ENCODE measurements around the gene ATXN10. TPM values are rescaled to one million over a fixed set of nuclear protein-coding genes. Genes with fewer than 3 reads are reported as not detected.

The ATXN10 gene
- total and polyA plus RNA-seq, 2 donors (not counting 1 experiment from before 2014, with no cell fraction given) = 52.3 to 95.5 TPM

DNA sequence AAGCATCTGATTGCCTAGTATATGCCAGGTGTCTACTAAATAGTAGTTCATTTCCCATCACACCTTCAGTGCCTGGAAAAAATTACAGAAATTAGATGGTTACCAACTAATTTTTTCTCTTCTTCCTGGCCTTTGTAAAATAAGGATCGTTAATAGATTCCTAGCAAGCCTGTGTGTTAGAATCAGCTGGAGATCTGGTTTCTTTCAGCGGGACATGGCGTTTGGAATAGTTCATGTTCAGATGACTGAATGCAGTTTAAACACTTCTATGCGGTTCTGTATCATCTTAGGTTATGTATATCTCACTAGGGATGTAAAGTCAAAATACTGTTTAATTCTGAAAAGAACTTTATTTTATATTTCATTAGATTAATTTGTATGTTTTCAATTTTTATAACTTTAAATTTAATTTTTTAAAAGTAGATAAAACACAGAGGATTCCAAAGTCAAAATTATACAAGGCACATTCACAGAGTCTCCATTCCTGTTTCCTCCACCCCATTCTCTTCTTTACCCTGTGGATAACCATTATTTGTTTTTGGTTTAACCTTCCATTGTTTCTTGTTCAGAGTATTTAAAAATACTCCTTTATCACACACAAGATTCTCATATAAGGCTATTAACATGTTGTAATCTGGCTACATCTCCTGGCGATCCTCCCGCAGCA is 132.8 kb downstream of the ATXN10 start:
- intact Hi-C loops (cut with micrococcal nuclease) = no loop called here
- Histone ChIP-seq H4K20me1 (ENCODE audit: control insufficient read depth, insufficient read depth, low read length, poor library complexity, severe bottlenecking) (no peaks in the 10 kb centered on the region), H2AFZ (ENCODE audit: insufficient read depth, low read depth, low read length, poor library complexity, severe bottlenecking) (no peak overlapping the region), H3K4me1 (ENCODE audit: control insufficient read depth in 2 of 2, insufficient read depth in 2 of 2, low read length in 2 of 2) (no peaks in the 10 kb centered on the region), H3K9ac (ENCODE audit: low read length) (no peak overlapping the region), H3K27ac (ENCODE audit: low read length in 2 of 2) (no peak overlapping the region), H3K27me3 (replicated peaks in 1 of 4; ENCODE audit: control extremely low read depth in 1 of 4, control insufficient read depth in 3 of 4, insufficient read depth in 4 of 4, low read length in 3 of 4) (no peaks in the 10 kb centered on the region), H3K9me3 (ENCODE audit: control extremely low read depth in 1 of 3, control insufficient read depth in 2 of 3, insufficient read depth in 1 of 3, low read length in 2 of 3) (no peaks in the 10 kb centered on the region), H3K79me2 (ENCODE audit: control insufficient read depth, insufficient read depth, low read length) (no peaks in the 10 kb centered on the region), H3K4me3 (ENCODE audit: control extremely low read depth in 1 of 5, extremely low read depth in 1 of 5, insufficient read depth in 1 of 5, low read depth in 2 of 5, low read length in 4 of 5) (no peak overlapping the region), H3K36me3 (replicated peaks in 1 of 2; ENCODE audit: control extremely low read depth in 1 of 2, control insufficient read depth in 1 of 2, extremely low read depth in 1 of 2, insufficient read depth in 2 of 2, low read length in 1 of 2) (peaks cover 18 to 23% of the 10 kb centered on the region in 2 experiments), H3K4me2 (replicated peaks; ENCODE audit: low read depth, low read length, poor library complexity, severe bottlenecking) (no peak overlapping the region)
- H3K9me3 Mint-ChIP-seq (ENCODE audit: insufficient read depth) = no peaks in the 10 kb centered on the region
- WGBS (ENCODE audit: insufficient coverage) = 100% methylated on average over 2 of the region's 6 CpGs
- CTCF ChIA-PET = no interaction called here
- H3K4me3 Mint-ChIP-seq = no peak overlapping the region
- ATAC-seq (ENCODE audit: low read depth) (no peak), DNase-seq (no peak)
- H3K27me3 Mint-ChIP-seq = no peaks in the 10 kb centered on the region
- POLR2A ChIA-PET = no interaction called here
- H3K4me1 Mint-ChIP-seq = no peaks in the 10 kb centered on the region
- H3K27ac Mint-ChIP-seq = no peak overlapping the region
- no peak for TF ChIP-seq EZH2 (IDR thresholded peaks at IDR 0.05; ENCODE audit: borderline replicate concordance, insufficient read depth, low read depth, low read length, poor library complexity, severe bottlenecking)

DNA sequence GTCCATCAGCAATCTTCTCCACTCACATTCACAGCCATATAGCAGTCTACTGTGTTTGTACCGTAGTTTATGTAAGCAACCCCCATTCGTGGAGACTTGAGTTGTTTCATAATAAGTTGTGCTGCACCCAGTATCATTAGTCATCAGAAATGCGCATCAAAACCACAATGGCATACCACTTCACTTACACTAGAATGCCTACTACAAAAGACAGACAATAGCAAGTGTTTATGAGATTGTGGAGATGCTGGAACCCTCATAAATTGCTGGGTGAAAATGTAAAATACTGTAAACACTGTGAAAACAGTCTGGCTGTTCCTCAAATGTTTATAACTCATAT is 133.3 kb downstream of the ATXN10 start:
- WGBS (ENCODE audit: insufficient coverage) = no CpG with 5 or more reads among the region's 3 CpGs
- CTCF ChIA-PET = no interaction called here
- intact Hi-C loops (cut with micrococcal nuclease) = no loop called here

More for the DNA sequence above, 133.3 kb downstream of the ATXN10 start:
- no peak overlapping the region for H3K27ac ChIP-seq (ENCODE audit: low read length in 2 of 2)
- POLR2A ChIA-PET = no interaction called here
- TF ChIP-seq, protein P1, sequence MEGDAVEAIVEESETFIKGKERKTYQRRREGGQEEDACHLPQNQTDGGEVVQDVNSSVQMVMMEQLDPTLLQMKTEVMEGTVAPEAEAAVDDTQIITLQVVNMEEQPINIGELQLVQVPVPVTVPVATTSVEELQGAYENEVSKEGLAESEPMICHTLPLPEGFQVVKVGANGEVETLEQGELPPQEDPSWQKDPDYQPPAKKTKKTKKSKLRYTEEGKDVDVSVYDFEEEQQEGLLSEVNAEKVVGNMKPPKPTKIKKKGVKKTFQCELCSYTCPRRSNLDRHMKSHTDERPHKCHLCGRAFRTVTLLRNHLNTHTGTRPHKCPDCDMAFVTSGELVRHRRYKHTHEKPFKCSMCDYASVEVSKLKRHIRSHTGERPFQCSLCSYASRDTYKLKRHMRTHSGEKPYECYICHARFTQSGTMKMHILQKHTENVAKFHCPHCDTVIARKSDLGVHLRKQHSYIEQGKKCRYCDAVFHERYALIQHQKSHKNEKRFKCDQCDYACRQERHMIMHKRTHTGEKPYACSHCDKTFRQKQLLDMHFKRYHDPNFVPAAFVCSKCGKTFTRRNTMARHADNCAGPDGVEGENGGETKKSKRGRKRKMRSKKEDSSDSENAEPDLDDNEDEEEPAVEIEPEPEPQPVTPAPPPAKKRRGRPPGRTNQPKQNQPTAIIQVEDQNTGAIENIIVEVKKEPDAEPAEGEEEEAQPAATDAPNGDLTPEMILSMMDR (IDR thresholded peaks at IDR 0.05) = no peak
- TF ChIP-seq EZH2 (IDR thresholded peaks at IDR 0.05; ENCODE audit: borderline replicate concordance, insufficient read depth, low read depth, low read length, poor library complexity, severe bottlenecking) = no peak
- Mint-ChIP-seq H3K4me3 (no peak overlapping the region), H3K27me3 (no peaks in the 10 kb centered on the region), H3K4me1 (no peaks in the 10 kb centered on the region), H3K27ac (no peak overlapping the region), H3K9me3 (ENCODE audit: insufficient read depth) (no peaks in the 10 kb centered on the region)
- no peak overlapping the region for H3K9ac ChIP-seq (ENCODE audit: low read length)
- H3K4me3 ChIP-seq (ENCODE audit: control extremely low read depth in 1 of 5, extremely low read depth in 1 of 5, insufficient read depth in 1 of 5, low read depth in 2 of 5, low read length in 4 of 5) = no peak overlapping the region
- no peaks in the 10 kb centered on the region for H3K79me2 ChIP-seq (ENCODE audit: control insufficient read depth, insufficient read depth, low read length)
- no peaks in the 10 kb centered on the region for H3K9me3 ChIP-seq (ENCODE audit: control extremely low read depth in 1 of 3, control insufficient read depth in 2 of 3, insufficient read depth in 1 of 3, low read length in 2 of 3)
- DNase-seq (no peak), ATAC-seq (ENCODE audit: low read depth) (no peak)
- H2AFZ ChIP-seq (ENCODE audit: insufficient read depth, low read depth, low read length, poor library complexity, severe bottlenecking) = no peak overlapping the region
- no peaks in the 10 kb centered on the region for H4K20me1 ChIP-seq (ENCODE audit: control insufficient read depth, insufficient read depth, low read length, poor library complexity, severe bottlenecking)
- no peak overlapping the region for H3K4me2 ChIP-seq (replicated peaks; ENCODE audit: low read depth, low read length, poor library complexity, severe bottlenecking)
- peaks cover 18 to 23% of the 10 kb centered on the region in 2 experiments for H3K36me3 ChIP-seq (replicated peaks in 1 of 2; ENCODE audit: control extremely low read depth in 1 of 2, control insufficient read depth in 1 of 2, extremely low read depth in 1 of 2, insufficient read depth in 2 of 2, low read length in 1 of 2)
- H3K4me1 ChIP-seq (ENCODE audit: control insufficient read depth in 2 of 2, insufficient read depth in 2 of 2, low read length in 2 of 2) = no peaks in the 10 kb centered on the region
- H3K27me3 ChIP-seq (replicated peaks in 1 of 4; ENCODE audit: control extremely low read depth in 1 of 4, control insufficient read depth in 3 of 4, insufficient read depth in 4 of 4, low read length in 3 of 4) = no peaks in the 10 kb centered on the region
